KOPT-K1 (cell line): Measurements from ENCODE around the gene FNDC11.

ENCODE experiments used
- H3K27ac ChIP-seq: fragments of 200-600 bp; sonication (generic); 2 replicates; pipeline ENCODE4 v1.5.1; 2016; ENCODE audit warnings: antibody characterized with exemption, mild to moderate bottlenecking, low read depth, low read length; ENCODE audit not compliant: poor library complexity, severe bottlenecking
- H3K36me3 ChIP-seq: fragments of 200-600 bp; sonication (generic); 2 replicates; pipeline ENCODE4 v1.5.1; 2017; ENCODE audit warnings: antibody characterized with exemption, mild to moderate bottlenecking, low read length, moderate library complexity; ENCODE audit not compliant: insufficient read depth
- H3K9me3 ChIP-seq: fragments of 200-600 bp; sonication (generic); 2 replicates; pipeline ENCODE4 v1.5.1; 2017; ENCODE audit warnings: antibody characterized with exemption, low read length, mild to moderate bottlenecking; ENCODE audit not compliant: insufficient read depth, poor library complexity, severe bottlenecking

FNDC11 gene

GRCh38 chr20:63585616-63586565 is 31.9 kb downstream of the FNDC11 start:
- Histone ChIP-seq H3K9me3 (no peaks in the 10 kb centered on the region), H3K36me3 (peaks cover 20% of the 10 kb centered on the region), H3K27ac (no peak overlapping the region)

- Histone ChIP-seq H3K9me3 (no peaks in the 10 kb centered on the region), H3K27ac (no peak overlapping the region), H3K36me3 (peaks cover 29% of the 10 kb centered on the region)
Observed at GRCh38 chr20:63586797-63587196, 32.8 kb downstream of the FNDC11 start.

DNA sequence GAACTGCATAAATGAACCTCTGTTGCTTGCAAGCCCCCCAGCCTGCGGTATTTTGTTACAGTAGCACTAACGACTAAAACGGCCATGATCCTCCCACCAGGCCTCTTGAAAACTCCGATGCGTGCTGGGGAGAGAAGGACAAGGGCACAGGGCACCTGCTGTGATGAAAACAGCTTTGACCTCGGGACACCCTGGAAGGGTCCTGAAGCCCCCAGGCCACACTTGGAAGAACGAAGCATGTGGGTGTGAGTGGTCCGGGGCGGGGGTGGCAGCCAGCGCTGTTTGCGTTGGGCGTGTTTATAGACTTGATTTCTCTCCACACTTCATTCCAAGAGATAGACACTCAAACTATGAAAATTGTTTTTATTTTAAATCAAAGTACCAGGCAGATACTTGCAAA is 33.3 kb downstream of the FNDC11 start:
- H3K27ac ChIP-seq: no peak overlapping the region
- peaks cover 34% of the 10 kb centered on the region for H3K36me3 ChIP-seq
- H3K9me3 ChIP-seq: no peaks in the 10 kb centered on the region

DNA sequence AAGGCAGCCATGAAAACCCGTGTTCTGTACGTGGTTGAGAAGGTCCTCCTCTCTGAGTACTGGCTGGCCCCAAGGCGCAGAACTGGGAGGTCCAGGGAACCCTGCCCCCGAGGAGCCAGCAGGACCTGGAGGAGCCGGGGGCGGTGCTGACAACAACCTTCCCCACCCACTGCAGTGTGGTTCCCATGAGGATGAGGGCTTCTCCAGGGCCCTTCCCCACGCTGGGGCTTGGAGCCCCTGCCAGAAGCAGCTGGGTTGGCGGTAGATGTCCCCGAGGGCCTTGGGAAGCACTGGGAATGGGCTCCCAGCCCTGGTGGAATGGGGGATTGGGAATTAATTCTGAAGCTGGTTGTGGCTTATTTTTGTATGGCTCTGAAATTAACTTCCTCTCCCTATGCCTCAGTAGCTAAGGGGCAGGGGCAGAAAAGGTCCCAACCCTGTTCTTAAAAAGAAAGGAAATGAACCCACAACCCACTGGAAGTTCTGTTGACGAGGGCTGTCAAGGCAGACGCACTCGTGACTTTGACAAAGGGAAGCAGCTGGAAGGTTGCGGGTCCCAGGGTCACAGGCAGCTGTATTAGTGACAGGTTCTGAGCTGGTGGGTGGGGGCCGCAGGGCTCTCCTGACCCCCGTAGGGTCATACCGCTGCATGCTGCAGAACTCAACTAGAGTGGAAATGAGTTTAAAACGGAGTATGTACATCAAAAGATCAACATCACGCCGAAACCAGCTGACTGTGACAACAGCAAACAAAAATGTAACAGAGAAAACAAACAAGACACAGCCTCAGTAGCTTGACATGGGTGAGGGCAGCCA is 34.0 kb downstream of the FNDC11 start:
- Histone ChIP-seq H3K9me3 (no peaks in the 10 kb centered on the region), H3K36me3 (peaks cover 41% of the 10 kb centered on the region), H3K27ac (no peak overlapping the region)

DNA sequence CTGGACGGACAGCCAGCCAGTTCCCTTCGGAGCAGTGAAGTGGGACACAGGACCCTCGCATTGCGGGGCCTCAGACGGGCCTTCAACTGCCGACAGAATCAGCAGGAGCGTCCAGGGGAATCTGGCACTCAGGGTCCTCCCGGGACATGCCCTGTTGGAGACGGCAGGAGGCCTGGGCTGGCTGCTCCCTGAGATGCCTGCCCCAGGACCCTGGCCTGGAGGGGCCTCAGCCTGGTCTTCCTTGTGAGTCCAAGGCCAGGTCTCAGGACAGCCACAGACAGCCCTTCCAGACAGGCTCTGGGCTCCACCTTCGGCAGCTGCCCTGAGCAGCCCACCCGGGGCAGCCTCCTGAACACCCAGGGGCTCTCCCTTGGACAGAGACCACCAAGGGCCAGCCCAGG is 34.7 kb downstream of the FNDC11 start:
- Histone ChIP-seq H3K27ac (no peak overlapping the region), H3K9me3 (no peaks in the 10 kb centered on the region), H3K36me3 (peaks cover 48% of the 10 kb centered on the region)

DNA sequence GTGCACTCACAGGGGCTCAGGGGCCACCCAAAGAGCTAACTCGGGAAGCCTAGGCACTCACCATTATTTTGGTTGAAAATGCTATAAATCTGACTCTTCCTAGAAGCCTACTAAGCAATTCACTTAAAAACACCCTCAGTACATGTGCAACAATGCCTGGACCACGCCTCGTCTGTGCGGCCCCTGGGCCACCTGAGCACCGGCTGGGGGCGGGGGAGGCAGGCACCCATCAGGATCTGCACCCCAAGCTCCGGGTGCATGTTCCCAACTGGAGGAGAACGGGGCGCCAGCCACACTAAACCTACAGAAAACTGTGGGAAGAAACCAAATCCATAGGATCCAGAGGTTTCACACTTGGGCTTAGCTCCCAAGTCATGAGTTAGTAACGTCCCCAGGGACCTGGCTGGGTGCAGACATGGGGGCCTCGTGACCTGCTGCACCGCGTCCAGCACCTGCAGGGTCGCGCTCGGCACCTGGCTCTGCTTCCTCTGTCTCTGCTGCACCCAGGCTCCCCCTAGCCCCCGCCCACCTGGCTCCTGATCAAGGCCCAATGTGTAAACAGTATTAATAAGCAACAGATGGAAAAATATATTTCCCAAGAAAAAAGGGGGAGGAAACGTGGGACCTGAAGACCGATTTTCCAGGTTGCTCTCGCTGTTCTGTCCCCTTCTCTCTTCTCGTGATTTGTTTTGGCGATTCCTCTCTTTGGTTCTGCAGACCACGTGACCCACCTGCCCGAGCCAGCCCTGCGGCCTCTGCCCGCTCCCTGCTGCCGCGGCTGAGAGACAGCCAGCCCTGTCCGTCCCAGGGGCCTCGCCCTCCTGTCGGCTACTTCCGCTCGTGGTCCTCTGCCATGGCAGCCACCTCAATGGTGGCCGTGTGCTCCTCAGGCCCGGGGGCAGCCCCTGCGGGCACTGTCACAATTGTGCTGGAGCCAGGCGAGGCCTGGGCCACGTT is 35.6 kb downstream of the FNDC11 start:
- Histone ChIP-seq H3K36me3 (peaks cover 56% of the 10 kb centered on the region), H3K9me3 (no peaks in the 10 kb centered on the region), H3K27ac (no peak overlapping the region)

DNA sequence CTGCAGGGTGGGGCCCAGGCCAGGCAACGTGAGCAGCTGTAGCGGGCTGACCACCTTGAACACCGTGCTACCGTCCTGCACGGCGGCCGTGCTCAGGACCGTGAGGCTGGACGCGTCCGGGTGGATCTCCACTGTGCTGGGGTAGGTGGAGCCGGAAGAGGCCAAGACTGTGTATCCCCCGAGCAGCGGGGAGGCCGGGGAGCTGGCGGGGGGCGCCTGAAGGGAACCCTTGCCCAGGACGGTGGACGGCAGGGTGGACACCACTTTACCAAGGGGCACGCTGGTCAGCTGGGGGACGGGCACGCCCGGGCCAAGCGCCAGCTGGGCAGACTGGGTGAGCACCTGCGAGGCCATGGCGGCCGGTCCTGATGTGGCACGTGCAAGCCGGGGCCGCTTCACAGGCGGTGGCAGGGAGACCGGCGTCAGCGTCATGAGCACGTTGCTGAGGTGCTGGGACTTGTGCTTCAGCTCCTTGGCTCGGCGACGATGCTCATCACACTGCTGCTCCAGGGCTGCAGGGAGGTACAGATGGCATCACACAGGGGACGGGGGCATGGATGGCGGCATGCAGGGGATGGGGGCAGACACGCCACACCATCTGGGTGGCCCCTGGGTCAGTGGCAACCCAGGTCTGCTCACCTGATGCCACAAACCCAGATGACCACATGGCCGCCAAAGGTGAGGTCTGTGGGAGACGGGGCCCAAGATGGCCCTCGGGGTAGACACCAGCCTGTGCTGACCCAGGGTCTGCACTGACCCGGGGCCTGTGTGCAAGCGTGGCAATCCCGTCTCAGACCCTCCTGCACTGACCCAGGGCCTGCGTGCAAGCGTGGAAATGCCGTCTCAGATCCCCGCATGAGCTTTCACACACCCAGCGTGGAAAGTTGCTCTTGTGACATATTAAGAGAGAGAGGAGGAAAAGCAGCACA is 36.5 kb downstream of the FNDC11 start:
- no peak overlapping the region for H3K27ac ChIP-seq
- H3K9me3 ChIP-seq: no peaks in the 10 kb centered on the region

DNA sequence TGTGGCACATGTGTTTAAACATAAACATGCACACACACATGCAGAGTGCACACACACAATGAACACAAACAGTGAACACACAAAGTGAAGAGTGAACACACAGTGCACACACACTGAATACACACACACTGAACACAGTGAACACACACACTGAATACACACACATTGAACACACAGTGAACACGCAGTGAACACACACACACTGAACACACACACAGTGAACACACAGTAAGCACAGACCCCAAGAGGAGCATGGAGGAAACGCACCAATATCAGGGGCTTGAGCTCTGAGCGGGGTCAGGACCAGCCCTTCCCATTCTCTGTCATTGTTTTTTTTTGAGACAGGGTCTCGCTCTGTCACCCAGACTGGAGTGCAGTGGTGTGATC is 37.2 kb downstream of the FNDC11 start:
- H3K27ac ChIP-seq: no peak overlapping the region
- H3K9me3 ChIP-seq: no peaks in the 10 kb centered on the region
- peaks cover 72% of the 10 kb centered on the region for H3K36me3 ChIP-seq

More for the DNA sequence above, 36.5 kb downstream of the FNDC11 start:
- H3K36me3 ChIP-seq: peaks cover 66% of the 10 kb centered on the region

DNA sequence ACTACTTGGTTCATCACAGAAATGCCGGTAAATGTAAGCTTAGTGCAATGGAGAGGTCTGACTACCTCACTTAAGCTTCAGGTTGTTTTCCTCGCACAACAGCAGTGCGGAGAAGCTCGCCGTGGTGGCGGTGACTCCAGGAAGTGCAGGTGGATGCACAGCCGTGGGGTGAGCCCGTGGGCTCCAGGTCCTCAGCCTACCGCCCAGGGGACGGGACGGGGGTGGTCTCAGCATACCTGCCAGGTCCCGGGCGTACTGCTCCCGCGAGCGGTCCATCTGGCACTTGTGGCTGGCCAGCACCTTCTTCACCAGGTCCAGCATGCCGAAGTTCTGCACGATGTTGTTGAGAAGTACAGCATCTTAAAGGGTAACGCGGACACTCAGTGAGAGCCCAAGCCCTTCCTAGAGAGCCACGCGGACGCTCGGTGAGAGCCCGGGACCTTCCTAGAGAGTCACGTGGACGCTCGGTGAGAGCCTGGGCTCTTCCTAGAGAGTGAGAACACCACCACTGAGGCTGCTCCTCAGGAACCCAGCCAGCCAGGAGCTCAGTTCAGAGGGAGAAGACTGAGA is 37.9 kb downstream of the FNDC11 start:
- Histone ChIP-seq H3K9me3 (no peaks in the 10 kb centered on the region), H3K27ac (no peak overlapping the region), H3K36me3 (peaks cover 79% of the 10 kb centered on the region)

DNA sequence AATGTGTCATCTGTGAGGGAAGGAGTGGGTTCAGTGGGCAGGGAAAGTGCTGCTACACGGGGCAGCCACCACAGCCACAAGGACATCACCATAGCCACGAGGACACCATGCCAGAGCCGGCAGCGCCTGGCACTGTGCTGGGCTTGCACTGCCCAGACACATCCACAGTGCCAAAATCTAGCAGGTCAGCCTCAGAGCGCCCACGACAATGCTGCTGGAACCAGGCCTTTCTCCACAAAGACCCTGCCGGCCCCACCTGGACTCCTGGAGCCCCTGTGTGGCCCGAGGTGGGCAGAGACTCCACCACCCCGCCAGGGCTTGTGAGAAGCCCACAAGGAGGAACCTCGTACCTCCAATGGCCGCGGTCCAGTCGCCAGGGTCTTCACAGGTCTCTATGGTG is 38.7 kb downstream of the FNDC11 start:
- H3K27ac ChIP-seq: no peak overlapping the region
- no peaks in the 10 kb centered on the region for H3K9me3 ChIP-seq
- H3K36me3 ChIP-seq: peaks cover 87% of the 10 kb centered on the region

GRCh38 chr20:63594043-63594561 is 40.1 kb downstream of the FNDC11 start:
- H3K36me3 ChIP-seq: peaks cover 99% of the 10 kb centered on the region
- no peak overlapping the region for H3K27ac ChIP-seq

GRCh38 chr20:63595416-63596127 is 41.6 kb downstream of the FNDC11 start:
- peaks cover 97% of the 10 kb centered on the region for H3K36me3 ChIP-seq
- H3K9me3 ChIP-seq: no peaks in the 10 kb centered on the region

More at GRCh38 chr20:63594043-63594561, 40.1 kb downstream of the FNDC11 start:
- H3K9me3 ChIP-seq: no peaks in the 10 kb centered on the region

GRCh38 chr20:63596423-63596822 is 42.5 kb downstream of the FNDC11 start:
- H3K36me3 ChIP-seq: peaks cover 97% of the 10 kb centered on the region
- H3K27ac ChIP-seq: no peak overlapping the region

More at GRCh38 chr20:63595416-63596127, 41.6 kb downstream of the FNDC11 start:
- H3K27ac ChIP-seq: no peak overlapping the region

More at GRCh38 chr20:63596423-63596822, 42.5 kb downstream of the FNDC11 start:
- H3K9me3 ChIP-seq: no peaks in the 10 kb centered on the region
